GM12892 (cell line): ENCODE results near the gene HYPK.

Experiments
- POLR2A ChIP-seq: IDR thresholded peaks from 2 replicates; pipeline ENCODE4 v1.6.1; 2011; ENCODE audit warnings: low read depth, low read length, control low read depth
- POLR2AphosphoS5 ChIP-seq: IDR thresholded peaks from 2 replicates; pipeline ENCODE4 v1.6.1; 2011; ENCODE audit warnings: low read depth, low read length, control low read depth
- TAF1 ChIP-seq: IDR thresholded peaks from 2 replicates; pipeline ENCODE4 v1.6.1; 2011; ENCODE audit warnings: low read depth, mild to moderate bottlenecking, control low read depth, low read length, borderline replicate concordance

DNA sequence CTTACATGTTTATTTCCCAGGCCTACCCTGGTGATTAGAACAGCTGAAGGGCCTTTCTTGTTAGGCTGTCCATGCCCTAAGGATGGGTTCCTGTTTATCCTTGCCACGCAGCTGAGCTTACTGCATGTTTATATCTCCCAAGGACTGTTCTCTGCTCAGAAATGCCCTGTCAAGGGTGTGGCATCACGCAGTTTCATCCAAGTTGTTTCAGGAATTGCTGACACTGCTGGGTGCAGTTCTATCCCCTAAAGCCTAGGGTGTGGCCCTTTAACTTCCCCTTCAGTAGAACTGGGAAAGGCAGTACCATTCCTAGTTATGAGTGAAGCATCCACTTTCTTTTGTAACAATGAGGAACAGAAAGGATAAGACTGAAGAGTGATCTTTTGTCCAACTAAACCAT lies 28.6 kb upstream of the HYPK start:
- TF ChIP-seq TAF1 (no peak), POLR2A (no peak), POLR2AphosphoS5 (peak; percentile 22; the same call in 1 of the 2 replicates)
